Common myeloid progenitor, CD34-positive (primary cell): ENCODE measurements around the gene UGT2B28.
"Not testable (repeated sequence)": the region's sequence is repeated elsewhere in the genome, so short reads cannot be mapped to it uniquely, and the experiment has no call there.

Experiments used
- CTCF ChIA-PET: fragments of 350-600 bp; sonication (Branson Sonifier 250); formaldehyde crosslinking; loops from one replicate; lab custom pipeline; 2021; ENCODE audit warnings: antibody characterized with exemption; lab: Charles Lee
- POLR2A ChIA-PET: fragments of 350-600 bp; sonication (Branson Sonifier 250); formaldehyde crosslinking; loops from one replicate; lab custom pipeline; 2021; ENCODE audit warnings: antibody characterized with exemption; lab: Charles Lee
- DNase-seq, 3 donors: peaks; one replicate each; pipeline versions ENCODE4 v3.0.0 to v3.0.0-alpha.2; 2013
- H3K27ac ChIP-seq, 2 experiments: 1 replicate in 1 of 2; 2 replicates in 1 of 2; pipeline ENCODE4 v1.7.0; 2013; ENCODE audit warnings: inconsistent platforms in 2 of 2, low read length in 2 of 2, mild to moderate bottlenecking in 2 of 2, low read depth in 1 of 2, moderate library complexity in 1 of 2; ENCODE audit not compliant: severe bottlenecking in 2 of 2, insufficient read depth in 1 of 2, poor library complexity in 1 of 2
- H3K27me3 ChIP-seq, 5 experiments: replicated peaks in 2 of 5; 1 replicate in 3 of 5; 2 replicates in 2 of 5; pipeline versions ENCODE4 v1.6.1 to v1.7.0; 2013; ENCODE audit warnings: low read length in 4 of 5, mild to moderate bottlenecking in 2 of 5, moderate library complexity in 2 of 5, inconsistent platforms in 1 of 5; ENCODE audit not compliant: insufficient read depth in 5 of 5, control insufficient read depth in 4 of 5
- H3K36me3 ChIP-seq, 4 experiments: 1 replicate in 2 of 4; 2 replicates in 2 of 4; pipeline versions ENCODE4 v1.6.1 to v1.7.0; 2013; ENCODE audit warnings: low read length in 3 of 4, control low read depth in 1 of 4, mild to moderate bottlenecking in 1 of 4; ENCODE audit not compliant: control insufficient read depth in 4 of 4, insufficient read depth in 4 of 4
- H3K4me1 ChIP-seq, 4 experiments: 1 replicate in 3 of 4; 2 replicates in 1 of 4; pipeline versions ENCODE4 v1.6.1 to v1.7.1; 2013; ENCODE audit warnings: low read length in 3 of 4, mild to moderate bottlenecking in 3 of 4, control low read depth in 1 of 4, inconsistent platforms in 1 of 4, moderate library complexity in 1 of 4; ENCODE audit not compliant: control insufficient read depth in 4 of 4, insufficient read depth in 4 of 4; ENCODE audit errors: control extremely low read depth in 1 of 4
- H3K4me3 ChIP-seq, 7 experiments: 1 replicate in 4 of 7; 2 replicates in 3 of 7; pipeline versions ENCODE4 v1.5.1 to v1.7.0; 2013; ENCODE audit warnings: mild to moderate bottlenecking in 7 of 7, low read length in 6 of 7, moderate library complexity in 6 of 7, inconsistent platforms in 2 of 7, low read depth in 2 of 7, control low read depth in 1 of 7; ENCODE audit not compliant: insufficient read depth in 4 of 7, control insufficient read depth in 1 of 7; ENCODE audit errors: extremely low read depth in 1 of 7
- H3K9me3 ChIP-seq, 5 experiments: 1 replicate in 4 of 5; 2 replicates in 1 of 5; pipeline versions ENCODE4 v1.6.1 to v1.7.1; 2013; ENCODE audit warnings: low read length in 4 of 5, mild to moderate bottlenecking in 2 of 5, inconsistent platforms in 1 of 5, low read depth in 1 of 5, moderate library complexity in 1 of 5; ENCODE audit not compliant: control insufficient read depth in 4 of 5, insufficient read depth in 2 of 5; ENCODE audit errors: control extremely low read depth in 1 of 5
- WGBS: methylation state at CpG from one replicate; pipeline ENCODE4 v1.1.5; 2013; ENCODE audit not compliant: insufficient coverage; 5-methylcytosine and 5-hydroxymethylcytosine counted together

Gene UGT2B28

DNA sequence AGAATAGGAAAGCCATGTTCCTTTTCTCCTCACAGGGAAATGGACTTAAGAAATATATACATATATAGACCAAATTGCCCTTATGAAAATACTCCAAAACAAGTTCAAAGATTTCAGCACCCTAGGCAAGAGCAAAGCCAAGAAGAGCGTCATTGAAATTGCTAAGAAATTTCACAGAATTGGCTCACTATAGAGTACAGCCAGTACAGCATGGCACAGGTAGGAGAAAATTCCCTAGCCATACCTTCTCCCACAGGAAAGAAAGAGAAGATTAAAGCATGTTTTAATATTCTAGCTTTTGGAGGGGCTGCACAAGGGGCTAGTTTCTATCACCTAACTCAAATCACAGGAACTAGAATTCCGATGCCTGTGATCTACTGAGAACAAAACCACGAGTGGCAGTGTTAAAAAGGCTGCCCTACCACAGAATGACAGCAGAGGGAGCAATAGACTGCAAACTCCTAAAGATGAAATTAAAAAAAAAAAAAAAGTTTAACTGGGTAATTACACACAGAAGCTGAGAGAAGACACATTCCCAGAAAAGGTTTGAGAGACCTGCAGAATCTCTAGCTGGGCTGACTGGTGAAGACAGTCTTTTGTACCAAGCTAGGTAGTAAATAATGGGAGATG, 37.5 kb downstream of the UGT2B28 start:
- peak overlapping the region in 1 of 7 experiments; percentile 20 for H3K4me3 ChIP-seq
- H3K27me3 ChIP-seq, H3K27ac ChIP-seq, H3K36me3 ChIP-seq, POLR2A ChIA-PET, H3K9me3 ChIP-seq, H3K4me1 ChIP-seq: not testable (repeated sequence)
- CTCF ChIA-PET = interaction anchor here (0.6 to 1.2 kb wide), 6 partner anchors 29 to 560 kb away, joined by 3 to 4 read pairs (median 3); no protein-coding TSS in a partner anchor
- peak in 2 of 3 donors; percentile 66 to 69 for DNase-seq
- WGBS = 0% methylated on average over 1 of the region's 3 CpGs

DNA sequence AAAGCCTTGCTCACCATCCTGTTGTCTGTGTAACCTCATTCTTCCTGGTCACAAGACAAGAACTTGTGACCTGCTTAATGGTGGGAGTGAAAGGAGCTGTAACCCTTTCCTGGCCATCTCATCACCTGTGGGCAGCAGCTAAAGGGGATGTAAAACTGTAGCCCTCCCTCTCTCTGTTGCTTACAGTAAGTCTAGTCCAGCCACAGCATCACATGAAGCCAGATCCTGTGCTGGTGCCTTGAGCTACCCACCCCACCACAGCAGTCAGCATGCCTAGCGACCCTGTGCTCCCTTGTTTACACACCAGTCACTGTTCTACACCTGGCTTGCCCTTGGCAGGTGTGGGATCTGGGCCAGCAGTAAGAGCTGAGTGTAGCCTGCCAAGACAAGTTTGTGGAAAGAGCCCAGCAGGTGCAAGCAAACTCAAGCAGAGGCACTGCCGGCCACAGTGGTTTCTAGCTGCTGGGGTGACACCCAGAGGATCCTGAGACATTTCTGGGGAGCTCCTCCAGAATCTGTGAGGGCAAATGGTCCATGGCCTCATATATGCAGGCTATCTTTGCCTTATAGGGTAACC, 41.0 kb downstream of the UGT2B28 start:
- ChIA-PET POLR2A (no interaction called here), CTCF (no interaction called here)
- WGBS = 75% methylated on average over 2 of the region's 2 CpGs
- H3K27ac ChIP-seq = peak overlapping the region in 1 of 2 experiments; percentile 74
- no peaks in the 10 kb centered on the region for H3K9me3 ChIP-seq
- no peak for DNase-seq
- no peaks in the 10 kb centered on the region for H3K27me3 ChIP-seq
- peaks cover 0 to 3% (median 2%) of the 10 kb centered on the region in 4 experiments for H3K4me1 ChIP-seq
- no peak overlapping the region for H3K4me3 ChIP-seq
- H3K36me3 ChIP-seq = no peaks in the 10 kb centered on the region

DNA sequence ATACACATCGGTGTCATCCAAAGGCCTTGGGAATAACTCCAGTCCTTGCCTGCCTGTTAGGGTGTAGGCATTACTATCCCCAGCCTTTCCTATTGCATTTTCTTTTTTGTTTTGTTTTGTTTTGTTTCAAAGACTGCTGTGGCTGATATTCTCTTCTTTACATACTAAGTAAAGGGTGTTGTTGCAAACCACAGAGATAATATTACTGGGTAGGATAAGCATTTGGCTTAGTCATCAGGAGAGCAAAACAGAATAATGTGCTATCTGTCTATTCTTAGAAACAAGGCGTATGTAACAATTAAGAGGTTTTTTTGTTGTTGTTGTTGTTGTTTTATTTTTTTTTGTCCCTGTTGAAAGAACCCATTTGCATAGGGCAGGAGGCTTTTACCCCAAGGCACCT, 41.8 kb downstream of the UGT2B28 start:
- 100% methylated on average over 1 of the region's 2 CpGs for WGBS
- ChIA-PET CTCF (interaction anchor here (0.6 kb wide), 1 partner anchor 702 kb away, joined by 3 read pairs; no protein-coding TSS in a partner anchor), POLR2A (no interaction called here)
- peak in 2 of 3 donors; percentile 54 to 71 for DNase-seq
- H3K4me3 ChIP-seq = no peak overlapping the region
- no peaks in the 10 kb centered on the region for H3K36me3 ChIP-seq
- peak overlapping the region in 1 of 2 experiments; percentile 74 for H3K27ac ChIP-seq
- H3K27me3 ChIP-seq = no peaks in the 10 kb centered on the region
- no peaks in the 10 kb centered on the region for H3K9me3 ChIP-seq
- peaks cover 0 to 3% (median 2%) of the 10 kb centered on the region in 4 experiments for H3K4me1 ChIP-seq

DNA sequence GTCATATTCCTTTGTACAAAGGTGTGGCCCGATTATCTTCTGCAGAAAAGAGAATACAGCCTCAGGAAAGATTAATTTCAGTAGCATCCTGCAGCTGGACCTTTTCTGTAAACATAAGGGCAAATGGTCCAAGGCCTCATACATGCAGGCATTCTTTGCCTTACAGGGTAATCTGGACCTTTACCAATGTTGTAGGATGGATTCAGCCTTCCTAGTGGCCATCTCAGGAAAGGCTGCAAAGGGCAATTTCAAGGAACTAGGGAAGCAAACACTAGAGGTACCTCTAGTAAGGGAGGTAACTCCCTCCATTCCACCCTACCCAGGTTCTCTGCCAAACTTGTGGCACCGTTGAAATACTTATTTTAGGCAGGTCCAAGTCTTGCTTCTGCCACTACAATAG, 43.0 kb downstream of the UGT2B28 start:
- Histone ChIP-seq H3K27me3 (no peaks in the 10 kb centered on the region), H3K27ac (peak overlapping the region in 1 of 2 experiments; percentile 74), H3K9me3 (no peaks in the 10 kb centered on the region), H3K4me1 (peaks cover 0 to 2% (median 0%) of the 10 kb centered on the region in 4 experiments), H3K4me3 (no peak overlapping the region), H3K36me3 (no peaks in the 10 kb centered on the region)
- DNase-seq = no peak
- CTCF ChIA-PET = no interaction called here
- POLR2A ChIA-PET = no interaction called here
- 100% methylated on average over 2 of the region's 2 CpGs for WGBS

DNA sequence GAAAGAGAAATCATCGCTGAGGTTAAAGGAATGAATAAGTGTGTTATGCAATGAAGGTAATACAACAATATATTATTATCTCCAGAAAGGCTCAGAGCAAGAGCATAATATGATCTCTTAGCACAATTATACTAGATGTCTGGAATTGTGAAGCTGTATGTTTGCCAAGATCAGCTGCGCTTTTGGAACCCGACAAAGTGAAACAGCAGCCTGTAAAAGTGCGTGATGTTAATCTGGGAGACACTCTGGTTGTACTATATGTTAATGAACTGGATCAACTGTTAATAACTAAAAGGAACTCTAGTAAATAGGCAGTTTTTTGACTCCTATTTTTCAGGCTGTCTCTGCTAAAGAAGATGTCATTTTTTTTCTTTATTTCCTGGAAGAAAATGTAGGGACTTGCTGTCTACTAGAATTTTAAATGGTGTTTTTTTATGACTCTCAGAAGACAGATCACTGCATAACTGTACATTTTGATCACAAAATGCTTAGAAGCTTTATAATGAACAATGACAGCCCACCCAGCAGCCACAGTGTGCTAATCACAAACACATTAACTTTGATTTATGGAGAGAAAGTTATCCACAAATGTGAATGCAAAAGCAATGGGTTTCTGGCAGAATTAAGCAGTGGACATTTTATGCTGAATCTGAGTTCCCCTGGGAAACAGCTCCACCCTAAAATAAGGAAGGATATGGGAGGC, 50.2 kb downstream of the UGT2B28 start:
- CTCF ChIA-PET = no interaction called here
- no CpG with 5 or more reads among the region's 4 CpGs for WGBS
- Histone ChIP-seq H3K27ac (no peak overlapping the region), H3K9me3 (peaks cover 0 to 4% (median 0%) of the 10 kb centered on the region in 5 experiments), H3K4me1 (no peaks in the 10 kb centered on the region), H3K4me3 (no peak overlapping the region), H3K36me3 (no peaks in the 10 kb centered on the region), H3K27me3 (no peaks in the 10 kb centered on the region)
- POLR2A ChIA-PET = no interaction called here
- no peak for DNase-seq

DNA sequence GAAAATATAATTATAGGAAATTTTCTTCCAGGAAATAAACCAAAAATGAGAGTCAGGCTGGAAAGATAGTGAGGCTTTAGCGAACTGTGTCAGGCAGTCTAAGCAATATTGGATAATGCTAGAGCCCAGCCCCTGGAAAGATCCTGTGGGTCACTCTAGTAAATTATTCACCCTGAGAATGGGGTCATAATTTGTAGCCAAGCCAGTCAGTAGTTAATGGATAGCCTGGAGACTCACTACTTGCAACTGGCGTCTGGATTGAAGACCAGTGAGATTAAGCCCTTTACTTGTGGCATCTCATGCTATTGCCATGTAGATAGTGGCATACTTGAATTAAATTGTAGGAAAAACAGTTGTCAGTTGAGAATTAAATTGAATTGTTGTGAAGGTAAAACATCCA, 51.0 kb downstream of the UGT2B28 start:
- H3K4me1 ChIP-seq, H3K4me3 ChIP-seq, H3K27me3 ChIP-seq, H3K36me3 ChIP-seq, POLR2A ChIA-PET, DNase-seq, H3K27ac ChIP-seq, CTCF ChIA-PET, H3K9me3 ChIP-seq: not testable (repeated sequence)
- 86% methylated on average over 2 of the region's 2 CpGs for WGBS

DNA sequence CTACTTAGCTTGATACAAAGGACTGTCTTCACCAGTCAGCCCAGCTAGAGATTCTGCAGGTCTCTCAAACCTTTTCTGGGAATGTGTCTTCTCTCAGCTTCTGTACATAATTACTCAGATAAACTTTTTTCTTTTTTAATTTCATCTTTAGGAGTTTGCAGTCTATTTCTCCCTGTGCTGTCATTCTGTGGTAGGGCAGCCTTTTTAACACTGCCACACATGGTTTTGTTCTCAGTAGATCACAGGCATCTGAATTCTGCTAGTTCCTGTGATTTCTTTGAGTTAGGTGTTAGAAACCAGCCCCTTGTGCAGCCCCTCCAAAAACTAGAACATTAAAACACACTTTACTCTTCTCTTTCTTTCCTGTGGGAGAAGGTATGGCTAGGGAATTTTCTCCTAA, 55.2 kb downstream of the UGT2B28 start:
- POLR2A ChIA-PET, H3K4me1 ChIP-seq, CTCF ChIA-PET, H3K27me3 ChIP-seq, H3K4me3 ChIP-seq, H3K27ac ChIP-seq, H3K9me3 ChIP-seq, H3K36me3 ChIP-seq: not testable (repeated sequence)
- DNase-seq = peak in 2 of 3 donors; percentile 41 to 42
